Activated naive CD8-positive, alpha-beta T cell treated with anti-CD3 and anti-CD28 coated beads for 36 hours (primary cell): ENCODE measurements around the gene ARVCF. TPM values are rescaled to one million over a fixed set of nuclear protein-coding genes. Genes with fewer than 3 reads are reported as not detected.
A peak's percentile ranks its signal among the peaks of the same experiment; 100 is the strongest.

ENCODE experiments used
- DNase-seq: peaks from one replicate; pipeline ENCODE4 v3.0.0; 2021
- H3K27ac Mint-ChIP-seq: one replicate; pipeline ENCODE4 v1.8.0; 2022; ENCODE audit warnings: mild to moderate bottlenecking, moderate library complexity, mixed read lengths
- H3K27me3 Mint-ChIP-seq: one replicate; pipeline ENCODE4 v1.8.0; 2022; ENCODE audit warnings: mild to moderate bottlenecking, mixed read lengths
- H3K36me3 Mint-ChIP-seq: one replicate; pipeline ENCODE4 v1.8.0; 2021; ENCODE audit warnings: mild to moderate bottlenecking, mixed read lengths
- H3K4me1 Mint-ChIP-seq: one replicate; pipeline ENCODE4 v1.8.0; 2021; ENCODE audit warnings: mixed read lengths
- H3K4me3 Mint-ChIP-seq: one replicate; pipeline ENCODE4 v1.8.0; 2022; ENCODE audit warnings: mild to moderate bottlenecking, moderate library complexity, mixed read lengths
- H3K9me3 Mint-ChIP-seq: one replicate; pipeline ENCODE4 v1.8.0; 2022; ENCODE audit warnings: mixed read lengths
- total RNA-seq, 2 experiments: library from RNA; stranded (reverse); gene quantifications; one replicate each; pipeline ENCODE4 v1.2.3, GENCODE V29; 2021

The ARVCF gene
- total RNA-seq, 2 experiments from 2014 or later, result 1.1 to 1.6 TPM

DNA sequence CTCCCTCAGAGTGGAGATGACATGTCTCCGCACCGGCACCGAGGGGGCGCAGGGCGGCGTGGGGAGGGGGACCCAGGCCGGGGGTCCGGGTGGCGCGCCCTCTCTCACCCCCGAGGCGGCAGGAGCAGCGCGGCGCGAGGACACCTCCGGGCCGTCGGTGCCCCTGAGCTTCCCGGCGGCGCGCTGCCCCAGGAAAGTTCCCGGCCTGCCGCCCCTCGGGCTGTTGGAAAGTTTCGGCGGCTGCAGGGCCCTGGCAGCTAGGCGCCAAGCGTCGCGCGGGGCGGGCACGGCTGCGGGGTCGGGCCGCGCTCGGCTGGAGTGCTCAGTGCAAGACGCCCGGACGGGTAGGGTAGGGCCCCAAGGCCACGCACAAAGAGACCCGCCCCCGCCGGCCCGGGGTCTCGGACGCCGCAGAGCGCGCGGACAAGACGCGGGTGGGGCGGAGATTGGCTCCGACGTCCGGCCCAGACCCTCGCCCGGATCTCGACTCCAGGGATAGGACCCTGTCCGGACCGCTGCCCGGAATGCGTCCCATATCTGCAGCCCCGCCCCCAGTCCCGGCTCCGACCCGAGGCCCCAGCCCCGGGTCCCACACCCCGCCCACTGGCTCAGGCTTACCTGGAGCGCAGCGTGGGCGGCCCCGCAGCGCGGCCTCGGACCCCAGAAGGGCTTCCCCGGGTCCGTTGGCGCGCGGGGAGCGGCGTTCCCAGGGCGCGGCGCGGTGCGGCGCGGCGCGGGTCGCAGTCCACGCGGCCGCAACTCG is 471 bp downstream of the ARVCF start:
- no peaks in the 10 kb centered on the region for H3K9me3 Mint-ChIP-seq
- peaks cover 10% of the 10 kb centered on the region for H3K4me1 Mint-ChIP-seq
- DNase-seq, result peak; percentile 30
- H3K27ac Mint-ChIP-seq, result no peak overlapping the region
- peaks cover 26% of the 10 kb centered on the region for H3K27me3 Mint-ChIP-seq
- H3K36me3 Mint-ChIP-seq, result no peaks in the 10 kb centered on the region
- no peak overlapping the region for H3K4me3 Mint-ChIP-seq

DNA sequence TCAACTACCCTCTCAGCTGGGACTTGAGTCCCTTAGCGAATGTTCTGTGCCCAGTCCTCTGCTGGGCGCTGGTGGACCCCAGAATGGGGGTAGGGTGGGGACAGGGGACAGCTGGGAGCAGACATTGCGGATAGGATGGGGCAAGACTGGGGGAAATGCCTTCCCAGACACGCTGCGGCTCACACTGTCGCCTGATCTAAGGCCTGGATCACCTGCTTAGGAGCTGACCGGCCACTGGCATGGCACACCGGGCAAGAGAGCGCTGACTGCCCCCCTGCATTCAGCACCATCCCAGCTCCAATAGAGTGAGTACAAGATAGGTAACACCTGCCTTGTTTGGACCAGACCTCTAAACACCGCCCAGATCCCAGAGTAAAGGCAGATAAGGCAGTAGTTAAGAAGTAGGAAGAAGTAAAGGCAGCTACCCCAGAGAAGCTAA is 1.4 kb downstream of the ARVCF start:
- Mint-ChIP-seq H3K36me3 (no peaks in the 10 kb centered on the region), H3K27ac (no peak overlapping the region)
- DNase-seq, result no peak

DNA sequence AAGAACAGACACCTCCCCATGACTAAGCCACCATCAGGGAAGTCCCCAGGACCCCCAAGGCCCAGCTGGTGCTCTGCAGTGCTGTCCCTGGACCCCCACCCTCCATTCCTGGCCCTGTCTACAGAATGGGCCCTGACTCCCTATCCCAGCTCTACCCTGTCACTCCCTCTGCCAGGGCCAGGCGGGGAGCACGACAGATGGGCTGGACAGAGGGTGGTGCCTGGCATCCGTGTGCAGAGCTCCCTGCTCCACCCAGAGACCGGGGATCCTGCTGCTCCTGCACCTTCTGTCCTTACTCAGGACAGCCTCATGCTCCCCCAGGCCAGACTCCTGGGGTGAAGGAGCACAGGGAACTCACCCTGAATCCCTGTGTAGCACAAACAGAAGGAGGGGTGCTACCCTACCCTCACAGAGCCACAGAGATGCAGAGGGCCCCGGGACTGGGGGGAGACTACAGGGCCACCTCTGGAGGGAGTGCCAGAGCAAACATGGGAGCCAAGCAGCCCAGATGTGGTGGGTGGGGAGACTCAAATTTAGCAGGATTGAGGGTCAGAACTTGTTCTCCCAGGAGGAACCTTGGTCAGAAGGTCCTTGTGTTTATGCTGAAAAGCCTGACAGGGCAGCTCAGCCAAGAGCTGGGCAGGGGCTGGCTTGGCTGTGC is 2.0 kb downstream of the ARVCF start:
- no peak for DNase-seq
- no peaks in the 10 kb centered on the region for H3K9me3 Mint-ChIP-seq

More for the DNA sequence above, 1.4 kb downstream of the ARVCF start:
- H3K9me3 Mint-ChIP-seq, result no peaks in the 10 kb centered on the region
- H3K4me1 Mint-ChIP-seq, result peaks cover 6% of the 10 kb centered on the region
- no peak overlapping the region for H3K4me3 Mint-ChIP-seq
- peaks cover 26% of the 10 kb centered on the region for H3K27me3 Mint-ChIP-seq

DNA sequence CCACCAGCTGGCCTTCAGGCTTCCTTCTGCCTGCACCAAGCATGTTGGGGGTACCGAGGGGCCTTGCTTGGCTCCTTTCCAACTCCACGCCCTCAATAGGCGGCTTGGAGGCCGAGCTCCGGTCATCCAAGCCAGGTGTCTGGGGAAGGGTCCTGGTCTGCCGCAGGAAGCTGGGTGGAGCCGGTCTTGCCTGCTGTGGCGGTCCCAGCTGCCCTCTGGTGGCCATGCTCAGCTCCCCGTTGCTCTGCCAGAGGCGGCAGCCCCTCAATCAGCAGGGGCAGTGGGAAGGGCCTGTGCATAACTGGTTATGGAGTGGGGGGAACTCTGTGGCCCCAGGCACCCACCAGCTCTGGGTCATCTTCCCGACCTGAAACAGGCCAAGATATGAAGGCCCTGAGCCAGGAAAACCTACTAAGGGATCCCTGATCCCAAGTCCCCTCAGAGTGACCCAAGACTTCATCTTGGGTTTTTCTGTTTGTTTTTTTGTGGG is 3.2 kb downstream of the ARVCF start:
- Mint-ChIP-seq H3K4me3 (no peak overlapping the region), H3K27me3 (peaks cover 21% of the 10 kb centered on the region), H3K9me3 (no peaks in the 10 kb centered on the region), H3K27ac (no peak overlapping the region), H3K36me3 (no peaks in the 10 kb centered on the region), H3K4me1 (peaks cover 4% of the 10 kb centered on the region)
- DNase-seq, result peak; percentile 61

More for the DNA sequence above, 2.0 kb downstream of the ARVCF start:
- peaks cover 4% of the 10 kb centered on the region for H3K4me1 Mint-ChIP-seq
- H3K27ac Mint-ChIP-seq, result no peak overlapping the region
- peak overlapping the region; percentile 22 for H3K4me3 Mint-ChIP-seq
- peaks cover 24% of the 10 kb centered on the region for H3K27me3 Mint-ChIP-seq
- H3K36me3 Mint-ChIP-seq, result no peaks in the 10 kb centered on the region

DNA sequence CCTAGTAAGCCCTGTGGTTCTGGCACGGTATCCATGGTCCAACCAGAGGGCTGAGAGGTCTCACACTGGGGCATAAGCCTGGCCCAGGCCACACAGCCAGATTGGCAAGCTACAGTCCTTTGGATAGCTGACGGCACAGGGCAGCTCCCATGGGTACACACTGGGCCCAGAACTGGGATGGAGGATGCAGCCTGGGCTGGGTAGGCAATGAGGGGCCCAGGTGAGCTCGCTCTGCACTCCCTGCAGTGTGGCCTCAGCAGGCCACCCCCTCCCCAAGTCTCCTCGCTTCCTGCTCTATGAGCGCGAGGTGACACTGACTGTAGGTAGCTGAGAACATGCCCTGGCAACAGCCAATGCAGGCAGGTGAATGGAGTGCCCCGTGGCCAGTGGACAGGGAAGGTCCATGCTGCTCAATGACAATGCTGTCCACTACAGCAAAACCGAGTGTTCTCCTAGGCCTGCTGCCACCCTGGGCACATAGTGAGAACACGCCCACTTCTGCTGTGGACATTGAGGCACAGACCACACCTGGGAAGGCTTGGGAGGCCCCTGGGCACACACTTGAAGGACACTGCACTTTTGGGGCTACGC is 3.8 kb downstream of the ARVCF start:
- Mint-ChIP-seq H3K27me3 (peaks cover 19% of the 10 kb centered on the region), H3K9me3 (no peaks in the 10 kb centered on the region), H3K27ac (no peak overlapping the region), H3K36me3 (no peaks in the 10 kb centered on the region), H3K4me3 (no peak overlapping the region), H3K4me1 (peaks cover 4% of the 10 kb centered on the region)
- DNase-seq, result no peak

DNA sequence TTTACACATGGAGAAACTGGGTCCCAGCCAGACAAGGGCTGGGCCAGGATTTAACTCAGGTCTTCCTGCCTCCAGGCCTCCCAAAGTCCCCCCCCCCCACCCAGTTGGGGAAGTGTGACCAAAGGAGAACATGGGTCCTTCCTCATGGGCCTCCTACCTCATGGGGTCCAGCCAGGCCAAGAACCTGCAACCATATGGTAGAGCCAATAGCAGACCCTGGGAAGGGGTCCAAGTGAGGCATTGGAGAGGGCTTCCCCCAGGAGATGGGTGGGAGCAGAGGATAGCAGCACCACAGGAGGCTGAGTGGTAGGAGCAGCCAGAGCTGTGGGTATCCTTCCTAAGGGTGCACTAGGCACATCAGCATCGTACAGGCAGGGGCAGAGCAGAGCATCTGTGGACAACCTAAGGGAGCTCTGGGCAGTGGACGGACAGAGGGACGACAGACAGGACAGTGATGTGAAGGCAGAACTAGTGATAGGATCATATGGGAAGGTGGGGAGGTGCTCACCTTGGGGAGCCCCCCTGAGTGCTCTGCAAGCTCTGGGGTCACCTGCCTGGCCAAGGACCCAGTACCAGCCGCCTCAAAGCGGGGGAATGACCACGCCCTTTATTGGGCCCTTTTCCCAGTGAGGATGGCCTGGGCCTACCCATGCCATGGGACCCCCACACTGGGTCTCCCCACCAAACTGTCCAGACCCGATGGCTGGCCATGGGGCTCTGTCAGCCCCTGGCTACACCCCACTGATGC is 4.5 kb downstream of the ARVCF start:
- Mint-ChIP-seq H3K9me3 (no peaks in the 10 kb centered on the region), H3K36me3 (no peaks in the 10 kb centered on the region), H3K27ac (no peak overlapping the region), H3K4me3 (no peak overlapping the region), H3K4me1 (peaks cover 2% of the 10 kb centered on the region), H3K27me3 (peaks cover 12% of the 10 kb centered on the region)
- no peak for DNase-seq

DNA sequence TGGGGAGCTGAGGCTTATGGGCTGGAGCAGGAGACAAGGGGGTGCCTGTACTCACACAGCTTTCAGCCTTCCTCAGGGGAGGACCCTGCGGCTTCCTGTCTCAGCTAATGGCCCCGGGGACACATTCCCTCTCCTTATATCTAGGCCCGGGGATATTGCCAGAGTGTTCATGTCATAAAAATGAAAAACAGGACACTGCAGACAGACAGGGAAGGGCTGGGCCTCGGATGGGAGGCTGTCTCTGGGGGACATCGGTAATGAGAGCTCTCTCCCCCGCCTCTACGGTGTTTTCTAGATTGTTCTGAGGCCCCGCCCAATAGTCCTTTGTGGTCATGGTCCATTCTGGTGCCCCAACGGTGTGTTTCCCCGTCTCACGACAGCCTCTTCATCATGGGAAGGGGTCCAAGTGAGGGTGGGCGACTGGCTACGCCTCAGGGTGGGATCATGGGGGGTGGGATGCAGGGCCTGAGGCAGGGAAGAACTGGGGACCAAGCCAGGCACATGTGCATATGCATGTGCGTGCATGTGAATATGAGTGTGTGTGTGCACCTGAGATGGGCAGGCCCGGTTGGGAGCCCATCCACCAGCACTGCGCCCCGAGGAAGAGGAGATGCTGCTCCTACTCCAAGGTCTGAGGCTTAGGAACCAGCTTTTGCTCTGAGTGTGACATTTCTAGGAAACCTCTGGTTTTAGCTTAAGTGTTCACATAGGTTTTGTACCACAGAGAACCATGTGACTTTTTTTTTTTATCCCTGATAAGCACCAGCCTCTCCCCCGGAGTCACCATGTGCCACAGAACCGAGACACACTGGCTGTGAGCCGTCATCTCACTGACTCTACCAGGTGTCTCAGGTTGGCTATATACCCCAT is 5.3 kb downstream of the ARVCF start:
- H3K4me1 Mint-ChIP-seq, result no peaks in the 10 kb centered on the region
- DNase-seq, result no peak

DNA sequence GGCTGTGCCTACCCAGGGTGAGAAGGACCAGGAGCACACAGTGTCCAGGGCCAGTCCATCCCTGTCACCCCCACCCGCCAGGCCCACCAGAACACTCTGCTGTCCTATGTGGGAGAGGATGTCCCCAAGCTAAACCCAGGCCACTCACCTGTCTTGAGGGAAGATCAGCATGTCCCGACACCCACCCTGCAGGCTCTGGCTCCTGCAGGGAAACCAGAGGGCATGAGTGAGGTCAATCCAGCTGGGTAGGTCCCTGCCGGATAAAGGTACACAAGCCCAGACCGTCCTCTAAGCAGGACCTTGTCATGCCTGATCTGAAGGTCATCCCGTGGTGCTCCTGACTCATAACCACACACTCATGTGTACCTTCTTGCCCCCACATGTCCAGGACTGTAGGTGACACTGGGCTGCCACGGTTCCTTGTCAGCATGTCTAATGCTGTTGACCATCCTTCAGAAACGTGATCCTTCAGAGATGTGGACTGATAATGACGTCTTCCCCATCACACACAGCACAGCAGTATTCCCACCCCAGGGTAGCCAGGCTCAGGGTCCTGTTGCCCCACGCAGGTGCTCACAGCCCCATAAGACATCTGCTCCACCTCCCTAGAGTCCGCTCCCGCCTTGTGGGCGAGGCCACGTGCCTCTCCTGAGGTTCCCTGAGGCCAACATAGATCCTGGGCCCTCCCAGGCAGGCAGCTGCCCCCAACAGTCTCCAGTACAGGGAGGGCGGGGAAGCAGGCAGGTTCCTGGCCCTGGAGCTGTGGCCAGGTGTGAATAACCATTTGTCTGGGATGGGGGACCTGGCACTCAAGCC is 6.1 kb downstream of the ARVCF start:
- DNase-seq, result no peak
- Mint-ChIP-seq H3K9me3 (no peaks in the 10 kb centered on the region), H3K27me3 (peaks cover 9% of the 10 kb centered on the region), H3K4me1 (no peaks in the 10 kb centered on the region), H3K4me3 (no peak overlapping the region), H3K27ac (no peak overlapping the region), H3K36me3 (no peaks in the 10 kb centered on the region)

More for the DNA sequence above, 5.3 kb downstream of the ARVCF start:
- Mint-ChIP-seq H3K36me3 (no peaks in the 10 kb centered on the region), H3K4me3 (no peak overlapping the region), H3K27me3 (peaks cover 10% of the 10 kb centered on the region), H3K27ac (no peak overlapping the region), H3K9me3 (no peaks in the 10 kb centered on the region)

DNA sequence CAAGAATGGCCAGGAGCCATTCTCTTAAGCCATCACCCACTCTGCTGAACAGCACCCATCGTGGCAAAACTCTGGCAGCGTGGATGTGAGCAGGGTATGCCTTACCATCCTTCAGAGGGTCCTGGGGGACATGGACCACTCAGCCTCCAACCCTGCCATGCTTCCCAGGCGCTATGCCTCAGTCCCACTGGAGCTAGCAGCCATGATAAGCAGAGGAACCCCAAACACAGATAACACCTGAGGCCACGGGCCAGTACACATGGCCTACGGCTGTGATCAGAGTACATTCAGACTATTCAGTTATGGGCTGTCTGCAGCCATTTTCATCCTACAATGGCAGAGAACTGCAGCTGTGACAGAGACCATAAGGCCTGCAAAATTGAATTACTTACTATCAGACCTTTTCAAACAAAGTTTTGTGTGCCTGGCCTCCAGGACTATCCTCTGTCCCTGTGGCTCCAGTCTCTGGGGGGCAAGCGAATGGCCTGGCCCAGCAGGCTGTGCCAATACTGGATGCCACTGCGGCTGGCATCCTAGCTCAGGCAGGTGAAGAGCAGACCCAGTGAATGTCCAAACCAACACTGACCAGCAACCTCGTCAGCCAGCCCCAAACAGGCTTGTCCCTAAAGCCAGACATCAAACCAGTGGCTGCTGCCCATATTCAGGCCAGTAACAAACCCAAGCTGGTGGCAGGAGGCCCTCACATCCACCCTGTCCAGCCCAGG is 6.9 kb downstream of the ARVCF start:
- H3K4me3 Mint-ChIP-seq, result no peak overlapping the region
- peaks cover under 1% of the 10 kb centered on the region for H3K9me3 Mint-ChIP-seq
- no peaks in the 10 kb centered on the region for H3K4me1 Mint-ChIP-seq
- H3K27me3 Mint-ChIP-seq, result peaks cover 1% of the 10 kb centered on the region
- no peak overlapping the region for H3K27ac Mint-ChIP-seq
- no peak for DNase-seq
- no peaks in the 10 kb centered on the region for H3K36me3 Mint-ChIP-seq

DNA sequence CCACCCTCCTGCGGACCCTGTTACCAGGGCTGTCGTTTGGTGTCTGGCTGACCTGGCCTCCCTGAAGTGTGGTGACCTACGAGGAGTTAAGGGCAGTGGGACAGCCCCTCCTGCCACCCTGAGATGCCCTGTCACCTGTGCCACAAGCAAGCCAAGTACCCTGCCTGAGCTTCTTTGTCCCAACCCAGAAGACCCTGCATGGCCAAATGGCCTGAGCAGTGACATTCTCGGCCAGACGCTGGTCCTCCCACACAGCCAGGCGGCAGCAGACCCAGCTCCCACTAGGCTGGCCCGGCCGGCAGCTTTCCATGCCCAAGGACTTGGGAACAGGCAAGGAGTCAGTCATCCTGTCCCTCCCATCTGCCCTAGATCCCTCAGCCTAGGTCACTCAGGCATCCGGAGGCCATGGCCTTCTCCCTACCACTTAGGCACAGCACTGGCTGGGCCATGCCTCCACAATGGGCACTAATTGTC is 7.6 kb downstream of the ARVCF start:
- DNase-seq, result no peak
- Mint-ChIP-seq H3K27me3 (no peaks in the 10 kb centered on the region), H3K4me1 (no peaks in the 10 kb centered on the region), H3K27ac (no peak overlapping the region), H3K4me3 (no peak overlapping the region), H3K9me3 (peaks cover 7% of the 10 kb centered on the region), H3K36me3 (no peaks in the 10 kb centered on the region)

DNA sequence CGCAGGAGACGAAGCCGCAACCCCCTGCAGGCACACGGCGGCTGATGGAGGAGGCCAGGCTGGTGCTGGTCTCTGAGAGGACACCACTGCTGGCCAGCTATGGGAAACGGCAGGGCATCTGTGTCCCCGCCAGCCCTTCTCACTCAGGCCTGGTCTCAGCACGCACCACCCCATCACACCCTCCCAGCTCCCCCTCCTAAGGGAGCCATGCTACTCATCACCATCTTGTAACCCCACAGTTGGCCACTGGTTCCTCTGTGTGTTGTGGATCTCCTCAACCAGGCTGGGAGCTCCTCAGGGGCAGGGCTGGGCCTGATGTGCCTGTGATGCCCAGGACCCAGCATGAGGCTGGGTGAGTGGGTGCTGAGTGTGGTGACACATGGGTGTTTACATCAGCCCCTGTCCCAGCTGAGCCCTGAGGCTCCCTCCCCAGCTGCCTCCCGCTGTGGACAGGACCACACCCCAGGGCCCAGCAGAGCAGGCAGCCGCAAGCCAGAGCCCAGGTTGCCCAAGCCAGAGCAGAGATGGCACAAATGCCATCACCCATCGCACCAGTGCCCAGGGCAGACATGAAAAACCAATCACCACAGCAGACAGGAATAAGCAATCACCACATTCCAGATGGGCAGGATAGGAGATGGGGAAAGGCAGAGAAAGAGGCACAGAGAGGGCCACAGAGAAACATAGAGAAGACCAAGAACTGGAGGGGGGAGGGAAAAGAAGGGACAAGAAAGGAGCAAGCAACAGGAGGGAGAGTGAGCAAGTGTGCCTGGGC is 8.2 kb downstream of the ARVCF start:
- DNase-seq, result no peak
- Mint-ChIP-seq H3K27ac (no peak overlapping the region), H3K36me3 (no peaks in the 10 kb centered on the region), H3K9me3 (peaks cover 12% of the 10 kb centered on the region), H3K4me1 (no peaks in the 10 kb centered on the region), H3K27me3 (no peaks in the 10 kb centered on the region), H3K4me3 (no peak overlapping the region)

DNA sequence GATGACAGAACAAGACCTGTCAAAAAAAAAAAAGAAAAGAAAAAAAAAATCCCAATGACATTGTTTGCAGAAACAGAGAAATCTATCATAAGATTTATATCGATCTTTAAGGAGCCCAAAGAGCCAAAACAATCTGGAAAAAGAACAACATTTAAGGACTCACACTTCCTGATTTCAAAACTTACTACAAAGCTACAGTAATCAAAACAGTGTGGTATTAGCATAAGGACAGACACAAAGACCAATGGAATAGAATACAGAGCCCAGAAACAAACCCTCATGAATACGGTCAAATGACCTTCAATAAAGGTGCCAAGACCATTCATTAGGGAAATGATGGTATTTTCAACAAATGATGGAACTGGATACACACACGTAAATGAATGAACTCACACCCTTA is 12.2 kb downstream of the ARVCF start:
- Mint-ChIP-seq H3K27ac (no peak overlapping the region), H3K9me3 (peaks cover 19% of the 10 kb centered on the region), H3K4me1 (no peaks in the 10 kb centered on the region), H3K27me3 (no peaks in the 10 kb centered on the region), H3K4me3 (no peak overlapping the region), H3K36me3 (no peaks in the 10 kb centered on the region)
- no peak for DNase-seq
